GM20000 (cell line): Measurements from ENCODE around the gene GNPDA1.
A peak's percentile ranks its signal among the peaks of the same experiment; 100 is the strongest.

Experiments used
- DNase-seq: peaks from one replicate; pipeline ENCODE4 v3.0.0; 2012; ENCODE audit warnings: low spot score
- CTCF ChIP-seq: IDR thresholded peaks from 2 replicates; pipeline ENCODE4 v1.5.1; 2012; ENCODE audit warnings: mild to moderate bottlenecking, control low read depth; ENCODE audit errors: extremely low read depth, missing control alignments

GNPDA1 gene

GRCh38 chr5:141997358-141997960 lies 15.4 kb downstream of the GNPDA1 start:
- TF ChIP-seq CTCF, result no peak
- DNase-seq, result no peak

GRCh38 chr5:141995656-141996055 lies 17.2 kb downstream of the GNPDA1 start:
- DNase-seq, result no peak
- TF ChIP-seq CTCF, result no peak

GRCh38 chr5:141994511-141995136 lies 18.2 kb downstream of the GNPDA1 start:
- DNase-seq, result no peak

GRCh38 chr5:141992349-141992963 lies 20.4 kb downstream of the GNPDA1 start:
- peak; percentile 57 for TF ChIP-seq CTCF
- no peak for DNase-seq

More at GRCh38 chr5:141994511-141995136, 18.2 kb downstream of the GNPDA1 start:
- no peak for TF ChIP-seq CTCF

GRCh38 chr5:141989720-141990119 lies 23.1 kb downstream of the GNPDA1 start:
- TF ChIP-seq CTCF, result no peak
- DNase-seq, result no peak

GRCh38 chr5:141986072-141986471 lies 26.8 kb downstream of the GNPDA1 start:
- DNase-seq, result no peak
- TF ChIP-seq CTCF, result no peak

- DNase-seq, result no peak
- TF ChIP-seq CTCF, result no peak
These were observed 30.2 kb downstream of the GNPDA1 start for GRCh38 chr5:141982626-141983025.
